PC-3 (cell line): ENCODE results near the gene RALGPS1. TPM values are rescaled to one million over a fixed set of nuclear protein-coding genes. Genes with fewer than 3 reads are reported as not detected.

Experiments used
- ATAC-seq: fragments of 200-7000 bp; cut with Tn5 transposase; 2 replicates; pipeline ENCODE4 v1.9.1; 2020; ENCODE audit warnings: mild to moderate bottlenecking, moderate library complexity
- BruUV-seq: library from RNA; stranded (reverse); fragments of 400-500 nt; replicated peaks from 2 replicates; lab custom pipeline; 2021; lab: Mats Ljungman, UMichigan
- CTCF ChIA-PET: fragments of 300-600 bp; sonication (Branson Sonifier 250); formaldehyde crosslinking; loops from one replicate; lab custom pipeline; 2022; ENCODE audit warnings: antibody characterized with exemption; lab: Charles Lee
- POLR2A ChIA-PET: fragments of 300-600 bp; sonication (Branson Sonifier 250); formaldehyde crosslinking; loops from one replicate; lab custom pipeline; 2022; ENCODE audit warnings: antibody characterized with exemption; ENCODE audit not compliant: unreplicated experiment; lab: Charles Lee
- DNase-seq: peaks from one replicate; pipeline ENCODE4 v3.0.0-alpha.2; 2015
- H2AFZ ChIP-seq: fragments of 300-600 bp; sonication (generic); 2 replicates; pipeline ENCODE4 v1.6.0; 2016; ENCODE audit warnings: antibody characterized with exemption, low read length
- H3F3A ChIP-seq: fragments of 300-600 bp; sonication (generic); one replicate; pipeline ENCODE4 v1.6.0; 2017; ENCODE audit warnings: antibody characterized with exemption, low read length, control low read depth, mild to moderate bottlenecking; ENCODE audit not compliant: unreplicated experiment
- H3K27ac ChIP-seq: fragments of 300-600 bp; sonication (generic); 2 replicates; pipeline ENCODE4 v1.5.1; 2016; ENCODE audit warnings: mild to moderate bottlenecking, low read length
- H3K27me3 ChIP-seq: fragments of 300-600 bp; sonication (generic); 2 replicates; pipeline ENCODE4 v1.6.1; 2016; ENCODE audit warnings: low read length, mixed read lengths
- H3K36me3 ChIP-seq: fragments of 300-600 bp; sonication (generic); 2 replicates; pipeline ENCODE4 v1.6.1; 2016; ENCODE audit warnings: low read depth, mixed run types, low read length, mixed read lengths
- H3K4me1 ChIP-seq: fragments of 300-600 bp; sonication (generic); 2 replicates; pipeline ENCODE4 v1.5.1; 2016; ENCODE audit warnings: low read length; ENCODE audit not compliant: insufficient read depth
- H3K4me2 ChIP-seq: fragments of 300-600 bp; sonication (generic); 2 replicates; pipeline ENCODE4 v1.6.0; 2016; ENCODE audit warnings: low read length
- H3K4me3 ChIP-seq: fragments of 300-600 bp; sonication (generic); 2 replicates; pipeline ENCODE4 v1.5.1; 2016; ENCODE audit warnings: mild to moderate bottlenecking, low read length, mixed read lengths
- H3K79me2 ChIP-seq: fragments of 300-600 bp; sonication (generic); 2 replicates; pipeline ENCODE4 v1.6.1; 2017; ENCODE audit warnings: low read length, mixed read lengths
- H3K9ac ChIP-seq: fragments of 300-600 bp; sonication (generic); 2 replicates; pipeline ENCODE4 v1.6.0; 2016; ENCODE audit warnings: mild to moderate bottlenecking, low read length
- H3K9me2 ChIP-seq: fragments of 300-600 bp; sonication (generic); replicated peaks from 2 replicates; pipeline ENCODE4 v1.6.1; 2016; ENCODE audit warnings: mixed run types, low read length, mixed read lengths
- H3K9me3 ChIP-seq: fragments of 300-600 bp; sonication (generic); 2 replicates; pipeline ENCODE4 v1.6.1; 2016; ENCODE audit warnings: low read length, mixed read lengths
- H4K20me1 ChIP-seq: fragments of 300-600 bp; sonication (generic); 2 replicates; pipeline ENCODE4 v1.6.1; 2016; ENCODE audit warnings: low read length, mixed read lengths
- CTCF ChIP-seq: fragments of 300-600 bp; sonication (generic); conservative IDR thresholded peaks from 2 replicates; pipeline ENCODE4 v1.5.1; 2017; ENCODE audit warnings: antibody characterized with exemption, low read depth, mild to moderate bottlenecking, low read length
- EZH2 ChIP-seq: fragments of 300-600 bp; sonication (generic); IDR thresholded peaks from one replicate; pipeline ENCODE4 v1.6.1; 2017; ENCODE audit warnings: antibody characterized with exemption, mild to moderate bottlenecking, low read length; ENCODE audit not compliant: unreplicated experiment
- EZH2phosphoT487 ChIP-seq: fragments of 300-600 bp; sonication (generic); IDR thresholded peaks from 2 replicates; pipeline ENCODE4 v1.6.1; 2018; ENCODE audit warnings: mild to moderate bottlenecking, antibody characterized with exemption, low read length, borderline replicate concordance
- intact Hi-C: fragments of 100-400 bp; cut with micrococcal nuclease; formaldehyde crosslinking; loops from 2 replicates; pipeline ENCODE4 v1.9.0; 2023
- total RNA-seq: library from RNA; depleted of rRNA; stranded (reverse); fragments of >200 nt; gene quantifications from 2 replicates; pipeline ENCODE4 v1.2.3, GENCODE V29; 2014

The RALGPS1 gene
- total RNA-seq, 1 experiment from 2014 or later, result 10.2 TPM

DNA sequence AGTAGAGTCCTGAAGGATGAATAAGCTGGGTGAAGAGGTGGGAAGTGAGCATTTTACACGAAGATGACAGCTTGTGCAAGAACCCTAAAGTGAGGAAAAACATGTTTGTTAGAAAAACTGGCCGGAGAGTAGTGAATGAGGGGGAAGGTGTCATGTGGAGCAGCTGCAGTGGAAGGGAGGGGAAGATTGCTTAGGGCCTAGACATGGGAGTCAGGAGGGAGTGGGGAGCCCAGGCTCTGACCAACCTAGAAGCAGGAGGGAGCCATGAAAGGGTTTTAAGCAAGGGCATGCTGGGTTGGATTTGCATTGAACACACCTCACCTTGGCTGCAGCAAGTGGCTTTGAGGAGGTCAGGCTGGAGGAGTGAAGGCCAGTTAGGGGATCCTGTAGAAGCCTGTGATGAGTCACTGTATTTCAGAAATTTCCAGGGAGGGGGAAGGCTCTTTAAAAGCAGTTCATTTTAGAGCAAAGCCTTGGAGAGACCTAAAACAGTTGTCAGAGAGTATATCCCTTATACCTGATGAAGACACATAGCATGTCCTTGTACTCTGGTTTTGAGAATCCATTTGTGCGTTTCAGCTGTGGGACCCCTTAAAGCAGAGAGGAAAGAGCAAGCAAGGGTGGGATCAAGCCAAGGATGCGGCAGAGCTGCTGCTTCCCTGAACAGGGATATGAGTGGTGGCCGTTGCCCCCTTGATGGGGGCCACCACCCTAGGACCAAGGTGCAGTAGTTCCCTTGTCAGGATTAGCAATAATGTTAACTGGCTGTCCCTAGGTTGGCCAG is 162.5 kb downstream of the RALGPS1 start:
- ATAC-seq (no peak), DNase-seq (peak; percentile 2)
- Histone ChIP-seq H3K9ac (no peak overlapping the region), H3K4me2 (no peak overlapping the region), H3K36me3 (no peaks in the 10 kb centered on the region), H3K79me2 (no peaks in the 10 kb centered on the region), H3K9me2 (no peaks in the 10 kb centered on the region), H3K4me1 (peaks cover 15% of the 10 kb centered on the region; the same call in 1 of the 2 replicates), H3K27me3 (no peaks in the 10 kb centered on the region), H4K20me1 (no peaks in the 10 kb centered on the region), H2AFZ (no peak overlapping the region), H3K4me3 (no peak overlapping the region), H3K9me3 (no peaks in the 10 kb centered on the region), H3K27ac (no peak overlapping the region), H3F3A (no peaks in the 10 kb centered on the region)
- POLR2A ChIA-PET, result no interaction called here
- no TSS peak for BruUV-seq
- intact Hi-C loops, result no loop called here
- TF ChIP-seq EZH2, result no peak
- TF ChIP-seq EZH2phosphoT487, result no peak
- no peak for TF ChIP-seq CTCF
- CTCF ChIA-PET, result no interaction called here

GRCh38 chr9:127077644-127077946 is 163.0 kb downstream of the RALGPS1 start:
- Histone ChIP-seq H3K9ac (no peak overlapping the region), H3F3A (no peaks in the 10 kb centered on the region)
- CTCF ChIA-PET, result no interaction called here

More at GRCh38 chr9:127077644-127077946, 163.0 kb downstream of the RALGPS1 start:
- Histone ChIP-seq H3K4me2 (no peak overlapping the region), H3K27ac (no peak overlapping the region), H3K9me3 (no peaks in the 10 kb centered on the region), H3K9me2 (no peaks in the 10 kb centered on the region), H4K20me1 (no peaks in the 10 kb centered on the region), H3K4me1 (peaks cover 15% of the 10 kb centered on the region; the same call in 1 of the 2 replicates), H3K36me3 (no peaks in the 10 kb centered on the region), H3K4me3 (no peak overlapping the region), H3K79me2 (no peaks in the 10 kb centered on the region), H3K27me3 (no peaks in the 10 kb centered on the region), H2AFZ (no peak overlapping the region)
- POLR2A ChIA-PET, result no interaction called here
- DNase-seq (no peak), ATAC-seq (no peak)
- BruUV-seq, result no TSS peak
- intact Hi-C loops, result no loop called here
- no peak for TF ChIP-seq EZH2
- TF ChIP-seq CTCF, result no peak
- TF ChIP-seq EZH2phosphoT487, result no peak
